NB4 (cell line): Measurements from ENCODE around the gene MTURN.

ENCODE experiments used
- DNase-seq: peaks from one replicate; pipeline ENCODE4 v3.0.0; 2010; ENCODE audit warnings: low read depth
- H3K4me3 ChIP-seq: one replicate; pipeline ENCODE4 v1.5.1; 2011; ENCODE audit warnings: mild to moderate bottlenecking, low read depth, low read length, moderate library complexity
- MYC ChIP-seq: IDR thresholded peaks from 2 replicates; pipeline ENCODE4 v1.6.1; 2011; ENCODE audit warnings: low read depth, low read length
- POLR2A ChIP-seq: IDR thresholded peaks from 2 replicates; pipeline ENCODE4 v1.6.1; 2011; ENCODE audit warnings: mild to moderate bottlenecking; ENCODE audit not compliant: insufficient read length; ENCODE audit errors: extremely low read depth
- TF ChIP-seq, protein P1 (sequence below): IDR thresholded peaks from one replicate; pipeline ENCODE4 v1.5.1; 2012; ENCODE audit warnings: low read depth, low read length
- TF ChIP-seq, protein P2 (sequence below): IDR thresholded peaks from 2 replicates; pipeline ENCODE4 v1.6.1; 2011; ENCODE audit warnings: low read depth, low read length

The MTURN gene

DNA sequence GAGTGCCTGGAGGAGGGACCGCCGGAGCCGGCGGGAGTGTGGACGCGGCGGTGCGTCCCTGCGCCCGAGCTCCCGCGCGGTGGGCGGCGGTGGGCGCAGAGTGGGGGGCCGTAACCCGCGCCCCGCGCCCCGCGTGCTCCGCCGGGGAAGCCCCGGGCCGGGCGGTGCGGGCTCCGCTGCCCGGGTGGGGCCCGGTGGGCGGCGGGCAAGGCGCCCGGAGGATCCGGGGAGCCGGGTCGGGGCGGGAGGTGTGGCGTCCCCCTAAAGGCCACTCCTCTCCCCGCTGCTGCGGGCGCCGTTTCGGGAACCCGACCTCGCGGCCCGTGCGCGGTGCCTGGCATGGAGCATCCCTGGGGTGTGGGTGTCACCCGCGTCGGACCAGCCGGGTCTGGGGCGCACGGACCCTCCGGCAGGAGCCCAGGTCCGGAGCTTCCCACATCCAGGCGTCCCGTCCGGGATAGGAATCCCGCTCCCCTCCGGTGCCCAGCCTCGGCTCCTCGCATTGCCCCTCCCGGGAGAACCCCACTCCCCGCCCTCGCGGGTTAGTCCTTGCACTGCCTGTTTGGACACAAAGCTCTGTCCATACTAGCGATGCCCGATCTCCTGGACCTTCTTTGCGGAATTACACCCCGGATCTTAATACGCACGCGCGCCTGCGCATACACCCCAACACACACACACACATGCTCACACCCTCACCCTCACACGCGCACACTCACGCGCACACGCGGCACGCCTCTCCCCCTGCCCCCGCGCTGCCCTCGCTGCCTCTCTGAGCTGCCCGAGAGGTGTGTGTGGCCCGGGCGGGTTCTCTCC, 723 bp downstream of the MTURN start:
- 0 out of 2 replicates have a peak, but pooled peaks have one; percentile 9 for TF ChIP-seq MYC
- no peak for TF ChIP-seq POLR2A
- peak; percentile 55 for DNase-seq
- H3K4me3 ChIP-seq, result peak overlapping the region; percentile 71

DNA sequence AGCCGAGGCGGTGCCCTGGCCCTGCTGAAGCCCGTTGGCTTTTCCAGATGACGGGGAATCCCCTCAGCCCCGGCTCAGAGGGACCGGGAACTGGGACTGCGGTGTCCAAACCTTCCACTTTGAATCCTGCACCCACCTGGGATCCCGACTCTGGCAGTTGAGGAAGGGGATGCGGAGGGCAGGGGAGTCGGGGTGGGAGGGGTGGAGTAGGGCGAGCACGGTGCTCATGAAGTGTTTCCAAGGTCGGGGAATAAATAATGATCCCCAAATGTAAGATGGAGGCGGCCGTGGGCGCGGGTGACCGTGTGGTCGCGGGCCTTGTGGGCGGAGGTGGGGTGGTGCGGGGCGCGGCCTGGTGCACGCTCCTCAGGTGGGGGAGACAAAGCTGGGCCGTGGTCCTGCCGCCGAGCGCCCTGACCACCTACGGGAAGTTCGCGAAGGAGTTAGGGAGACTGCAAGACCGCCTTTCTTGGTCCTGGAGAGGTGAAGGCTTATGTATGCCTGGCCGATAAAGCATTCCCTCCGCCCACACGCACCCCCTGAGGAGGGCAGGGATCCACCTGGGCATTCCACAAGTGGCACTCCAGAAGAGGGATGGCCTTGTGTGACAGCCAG, 1.4 kb downstream of the MTURN start:
- TF ChIP-seq POLR2A, result no peak
- TF ChIP-seq, protein P1, sequence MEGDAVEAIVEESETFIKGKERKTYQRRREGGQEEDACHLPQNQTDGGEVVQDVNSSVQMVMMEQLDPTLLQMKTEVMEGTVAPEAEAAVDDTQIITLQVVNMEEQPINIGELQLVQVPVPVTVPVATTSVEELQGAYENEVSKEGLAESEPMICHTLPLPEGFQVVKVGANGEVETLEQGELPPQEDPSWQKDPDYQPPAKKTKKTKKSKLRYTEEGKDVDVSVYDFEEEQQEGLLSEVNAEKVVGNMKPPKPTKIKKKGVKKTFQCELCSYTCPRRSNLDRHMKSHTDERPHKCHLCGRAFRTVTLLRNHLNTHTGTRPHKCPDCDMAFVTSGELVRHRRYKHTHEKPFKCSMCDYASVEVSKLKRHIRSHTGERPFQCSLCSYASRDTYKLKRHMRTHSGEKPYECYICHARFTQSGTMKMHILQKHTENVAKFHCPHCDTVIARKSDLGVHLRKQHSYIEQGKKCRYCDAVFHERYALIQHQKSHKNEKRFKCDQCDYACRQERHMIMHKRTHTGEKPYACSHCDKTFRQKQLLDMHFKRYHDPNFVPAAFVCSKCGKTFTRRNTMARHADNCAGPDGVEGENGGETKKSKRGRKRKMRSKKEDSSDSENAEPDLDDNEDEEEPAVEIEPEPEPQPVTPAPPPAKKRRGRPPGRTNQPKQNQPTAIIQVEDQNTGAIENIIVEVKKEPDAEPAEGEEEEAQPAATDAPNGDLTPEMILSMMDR, result no peak
- TF ChIP-seq, protein P2, sequence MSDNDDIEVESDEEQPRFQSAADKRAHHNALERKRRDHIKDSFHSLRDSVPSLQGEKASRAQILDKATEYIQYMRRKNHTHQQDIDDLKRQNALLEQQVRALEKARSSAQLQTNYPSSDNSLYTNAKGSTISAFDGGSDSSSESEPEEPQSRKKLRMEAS, result no peak
- TF ChIP-seq MYC, result no peak
- H3K4me3 ChIP-seq, result no peak overlapping the region
- no peak for DNase-seq

DNA sequence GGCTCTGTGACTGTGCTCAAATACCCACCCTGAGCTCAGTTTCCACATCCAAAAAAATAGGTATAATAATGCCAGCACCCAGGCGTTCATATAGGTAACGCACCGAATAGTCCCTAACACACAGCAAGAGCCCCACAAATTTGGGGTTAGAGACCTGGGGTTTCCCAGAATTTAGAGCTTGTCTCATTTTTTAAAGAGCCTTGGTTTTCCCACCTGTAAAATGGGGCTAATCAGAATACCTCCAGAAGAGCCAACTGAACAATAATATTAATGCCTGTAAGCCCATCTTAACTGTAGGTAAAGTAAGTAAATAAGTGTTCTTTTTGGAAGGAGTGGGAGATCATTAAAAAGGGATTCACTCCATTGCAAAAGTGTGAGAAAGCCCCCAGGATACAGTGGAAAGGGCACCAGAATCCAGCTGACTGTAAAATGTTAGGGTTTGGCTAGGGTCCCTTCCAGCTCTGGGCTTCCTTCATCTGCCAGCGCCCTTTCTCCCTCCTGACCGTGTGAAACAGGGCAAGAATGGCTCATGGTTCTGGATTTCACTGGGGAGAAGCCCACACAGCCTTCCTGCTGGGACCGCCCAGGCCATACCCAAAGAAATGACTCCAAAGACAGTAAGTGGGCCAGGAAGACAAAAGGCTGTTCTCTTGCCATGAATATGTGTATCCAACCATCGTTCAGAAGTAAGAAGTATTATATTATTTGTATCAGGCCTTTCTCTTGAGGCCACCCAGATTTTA, 2.1 kb downstream of the MTURN start:
- H3K4me3 ChIP-seq, result no peak overlapping the region
- DNase-seq, result no peak
- TF ChIP-seq, protein P2, result no peak
- no peak for TF ChIP-seq MYC
- TF ChIP-seq POLR2A, result no peak
- TF ChIP-seq, protein P1, result no peak

DNA sequence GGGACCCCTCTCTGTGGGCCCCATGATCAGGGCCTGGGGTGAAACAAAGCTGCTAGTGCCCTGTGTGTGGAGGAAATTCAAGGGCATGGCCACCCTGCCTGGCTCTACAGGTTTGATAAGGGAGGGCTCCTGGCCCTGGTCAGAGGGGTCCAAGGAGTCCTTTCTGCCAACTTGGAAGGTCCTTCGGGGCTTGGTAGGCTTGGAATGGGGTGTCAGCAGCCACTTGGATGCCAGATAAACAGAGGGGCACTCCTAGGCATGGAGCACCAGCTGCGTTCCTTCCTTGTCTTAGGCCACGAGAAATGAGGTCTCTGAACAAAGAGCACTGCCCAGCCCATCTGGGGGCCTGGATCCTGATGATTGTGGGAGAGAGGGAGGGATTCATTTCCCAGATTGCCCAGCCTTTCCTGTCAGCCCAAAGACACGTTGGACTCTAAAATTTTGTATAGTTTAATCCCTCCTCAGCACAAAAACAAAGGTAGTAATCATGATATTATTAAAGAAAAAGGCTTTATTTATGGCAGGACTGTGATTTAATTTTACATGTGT, 5.1 kb downstream of the MTURN start:
- DNase-seq, result no peak
- no peak overlapping the region for H3K4me3 ChIP-seq
- TF ChIP-seq, protein P2, result no peak
- TF ChIP-seq POLR2A (no peak), MYC (no peak)
- TF ChIP-seq, protein P1, result no peak

DNA sequence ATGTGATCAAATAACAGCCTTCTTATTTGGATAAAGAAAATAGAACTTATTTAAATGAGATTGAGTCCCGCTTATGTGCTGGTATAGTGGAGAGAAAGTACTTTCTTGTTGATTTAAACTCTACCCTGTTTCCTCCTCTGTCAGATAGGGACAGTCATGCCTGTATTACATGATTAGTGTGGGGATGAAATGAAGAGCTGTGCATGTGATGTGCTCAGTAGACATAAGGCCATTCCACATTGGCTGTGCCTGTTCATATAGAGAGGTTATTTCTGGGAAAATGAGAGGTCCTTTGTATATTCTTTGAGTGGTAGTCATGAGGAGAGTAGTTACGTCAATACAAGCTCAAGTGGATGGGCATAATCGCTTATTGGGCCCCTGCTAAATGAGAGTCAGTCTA, 5.7 kb downstream of the MTURN start:
- no peak for DNase-seq
- TF ChIP-seq POLR2A (no peak), MYC (no peak)
- TF ChIP-seq, protein P1, result no peak
- TF ChIP-seq, protein P2, result no peak
- H3K4me3 ChIP-seq, result no peak overlapping the region

DNA sequence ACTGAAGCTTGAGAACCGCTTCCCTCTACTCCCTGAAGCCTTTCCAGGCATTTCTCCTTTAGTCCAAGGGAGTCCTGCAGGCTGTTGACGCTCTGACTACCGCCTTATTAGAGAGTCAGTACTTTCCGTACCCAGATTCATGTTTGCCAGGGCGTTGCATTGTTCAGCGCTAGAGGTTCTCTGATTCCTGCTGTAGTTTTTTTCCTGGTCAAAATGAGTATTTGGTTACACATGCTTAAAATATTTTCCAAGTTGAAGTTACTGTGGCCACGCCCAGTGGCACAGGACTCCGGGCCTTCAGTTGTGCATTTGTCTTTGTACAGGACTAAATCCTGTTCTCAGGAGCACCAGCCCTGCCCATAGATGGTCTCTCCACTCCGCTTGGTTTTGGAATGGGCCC, 7.9 kb downstream of the MTURN start:
- TF ChIP-seq MYC (no peak), POLR2A (no peak)
- TF ChIP-seq, protein P1, result no peak
- TF ChIP-seq, protein P2, result no peak
- DNase-seq, result no peak

More for the DNA sequence above, 7.9 kb downstream of the MTURN start:
- H3K4me3 ChIP-seq, result no peak overlapping the region
